Mesothelial cell of epicardium (in vitro differentiated cells): Measurements from ENCODE around the gene SPECC1L. TPM values are rescaled to one million over a fixed set of nuclear protein-coding genes. Genes with fewer than 3 reads are reported as not detected.

ENCODE experiments used
- DNase-seq, 2 experiments: peaks; one replicate each; pipeline ENCODE4 v3.0.0; 2021; ENCODE audit warnings: low spot score in 2 of 2; ENCODE audit not compliant: unreplicated experiment in 2 of 2
- H3K27ac Mint-ChIP-seq: 2 replicates; pipeline ENCODE4 v1.8.0; 2021; ENCODE audit warnings: mixed read lengths
- H3K27me3 Mint-ChIP-seq: 2 replicates; pipeline ENCODE4 v1.8.0; 2021; ENCODE audit warnings: low read depth, mixed read lengths
- H3K36me3 Mint-ChIP-seq: 2 replicates; pipeline ENCODE4 v1.8.0; 2021; ENCODE audit warnings: mixed read lengths
- H3K4me1 Mint-ChIP-seq: 2 replicates; pipeline ENCODE4 v1.8.0; 2021; ENCODE audit warnings: mixed read lengths
- H3K4me3 Mint-ChIP-seq: 2 replicates; pipeline ENCODE4 v1.8.0; 2021; ENCODE audit warnings: mild to moderate bottlenecking, moderate library complexity, mixed read lengths
- H3K9me3 Mint-ChIP-seq: 2 replicates; pipeline ENCODE4 v1.8.0; 2021; ENCODE audit warnings: mixed read lengths
- total RNA-seq: library from RNA; stranded (reverse); gene quantifications from 3 replicates; pipeline ENCODE4 v1.2.1, GENCODE V29; 2021
- TF ChIP-seq, protein P1 (sequence below): fragments of 200-600 bp; sonication (generic); IDR thresholded peaks from one replicate; pipeline ENCODE4 v1.5.0; 2021; ENCODE audit warnings: antibody characterized with exemption; ENCODE audit not compliant: unreplicated experiment

SPECC1L gene
- total RNA-seq, 1 donor from 2014 or later = 88.0 TPM

DNA sequence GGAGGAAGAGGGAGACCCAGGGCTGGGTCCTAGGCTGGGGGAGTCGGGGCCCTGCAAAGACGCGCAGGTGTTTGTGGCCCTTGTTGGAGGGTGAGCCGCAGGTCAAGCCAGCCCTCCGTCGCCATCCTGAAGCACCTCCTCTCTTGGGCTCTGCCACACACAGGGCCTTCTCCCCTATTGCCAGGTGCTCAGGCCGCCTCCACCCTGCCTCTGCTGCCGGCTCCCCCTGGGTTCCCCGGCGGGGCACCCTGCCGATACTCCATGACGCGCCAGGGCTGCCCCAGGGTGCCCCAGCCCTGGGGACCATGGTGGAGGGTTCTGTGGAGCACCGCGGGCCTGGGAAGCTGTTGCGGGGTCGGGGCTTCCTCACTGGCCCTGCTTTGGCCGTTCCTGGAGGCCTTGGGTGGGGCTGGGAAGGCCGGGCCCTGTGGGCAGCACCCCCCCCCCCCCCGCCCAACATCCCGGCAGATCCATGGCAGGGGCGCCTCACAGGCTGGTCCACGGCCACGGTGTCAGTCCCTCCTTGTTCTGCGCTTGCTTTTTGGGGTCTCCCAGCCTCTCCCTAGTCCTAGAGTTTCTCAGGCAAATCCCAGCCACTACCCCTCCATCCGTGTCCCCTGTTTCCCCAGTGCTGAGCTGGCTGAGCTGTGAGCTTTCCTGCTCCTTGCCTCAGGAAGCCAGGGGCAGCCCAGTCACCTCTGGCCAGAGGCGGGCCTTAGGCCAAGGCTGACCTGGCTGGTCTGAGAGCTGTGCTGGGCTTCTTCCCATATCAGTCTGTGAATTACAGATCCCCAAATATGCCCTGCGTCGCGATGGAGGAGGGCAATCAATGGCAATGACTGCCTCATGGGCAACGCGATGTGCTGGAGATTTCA, 154.5 kb downstream of the SPECC1L start:
- peak overlapping the region; percentile 69 for H3K4me3 Mint-ChIP-seq
- peaks cover 14% of the 10 kb centered on the region for H3K4me1 Mint-ChIP-seq
- no peak for DNase-seq
- H3K9me3 Mint-ChIP-seq = no peaks in the 10 kb centered on the region
- H3K27me3 Mint-ChIP-seq = peaks cover 35% of the 10 kb centered on the region
- no peak overlapping the region for H3K27ac Mint-ChIP-seq
- TF ChIP-seq, protein P1, sequence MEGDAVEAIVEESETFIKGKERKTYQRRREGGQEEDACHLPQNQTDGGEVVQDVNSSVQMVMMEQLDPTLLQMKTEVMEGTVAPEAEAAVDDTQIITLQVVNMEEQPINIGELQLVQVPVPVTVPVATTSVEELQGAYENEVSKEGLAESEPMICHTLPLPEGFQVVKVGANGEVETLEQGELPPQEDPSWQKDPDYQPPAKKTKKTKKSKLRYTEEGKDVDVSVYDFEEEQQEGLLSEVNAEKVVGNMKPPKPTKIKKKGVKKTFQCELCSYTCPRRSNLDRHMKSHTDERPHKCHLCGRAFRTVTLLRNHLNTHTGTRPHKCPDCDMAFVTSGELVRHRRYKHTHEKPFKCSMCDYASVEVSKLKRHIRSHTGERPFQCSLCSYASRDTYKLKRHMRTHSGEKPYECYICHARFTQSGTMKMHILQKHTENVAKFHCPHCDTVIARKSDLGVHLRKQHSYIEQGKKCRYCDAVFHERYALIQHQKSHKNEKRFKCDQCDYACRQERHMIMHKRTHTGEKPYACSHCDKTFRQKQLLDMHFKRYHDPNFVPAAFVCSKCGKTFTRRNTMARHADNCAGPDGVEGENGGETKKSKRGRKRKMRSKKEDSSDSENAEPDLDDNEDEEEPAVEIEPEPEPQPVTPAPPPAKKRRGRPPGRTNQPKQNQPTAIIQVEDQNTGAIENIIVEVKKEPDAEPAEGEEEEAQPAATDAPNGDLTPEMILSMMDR = no peak
- no peaks in the 10 kb centered on the region for H3K36me3 Mint-ChIP-seq

DNA sequence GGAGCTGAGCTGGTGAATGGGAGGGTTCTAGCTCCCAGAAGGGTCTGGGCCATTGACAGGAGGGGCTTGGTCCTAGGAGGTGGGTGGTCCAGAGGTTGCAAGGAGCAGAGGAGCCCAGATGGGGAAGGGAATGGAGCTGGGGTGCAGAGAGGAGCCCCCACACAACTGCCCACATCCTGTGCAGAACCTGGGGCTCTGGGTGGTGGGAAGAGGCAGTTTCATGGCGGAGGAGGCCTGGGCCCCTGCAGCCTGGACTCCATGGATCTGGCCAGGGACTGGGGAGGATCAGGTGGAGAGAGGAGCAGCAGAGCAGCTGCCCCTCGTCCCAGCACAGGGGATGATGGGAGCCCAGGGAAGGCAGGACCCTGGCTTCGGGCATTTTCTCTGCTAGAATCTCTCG, 155.8 kb downstream of the SPECC1L start:
- TF ChIP-seq, protein P1 = no peak
- H3K36me3 Mint-ChIP-seq = no peaks in the 10 kb centered on the region
- DNase-seq = no peak
- no peak overlapping the region for H3K4me3 Mint-ChIP-seq
- H3K4me1 Mint-ChIP-seq = peaks cover 17% of the 10 kb centered on the region
- no peaks in the 10 kb centered on the region for H3K9me3 Mint-ChIP-seq
- no peak overlapping the region for H3K27ac Mint-ChIP-seq
- H3K27me3 Mint-ChIP-seq = peaks cover 32% of the 10 kb centered on the region

DNA sequence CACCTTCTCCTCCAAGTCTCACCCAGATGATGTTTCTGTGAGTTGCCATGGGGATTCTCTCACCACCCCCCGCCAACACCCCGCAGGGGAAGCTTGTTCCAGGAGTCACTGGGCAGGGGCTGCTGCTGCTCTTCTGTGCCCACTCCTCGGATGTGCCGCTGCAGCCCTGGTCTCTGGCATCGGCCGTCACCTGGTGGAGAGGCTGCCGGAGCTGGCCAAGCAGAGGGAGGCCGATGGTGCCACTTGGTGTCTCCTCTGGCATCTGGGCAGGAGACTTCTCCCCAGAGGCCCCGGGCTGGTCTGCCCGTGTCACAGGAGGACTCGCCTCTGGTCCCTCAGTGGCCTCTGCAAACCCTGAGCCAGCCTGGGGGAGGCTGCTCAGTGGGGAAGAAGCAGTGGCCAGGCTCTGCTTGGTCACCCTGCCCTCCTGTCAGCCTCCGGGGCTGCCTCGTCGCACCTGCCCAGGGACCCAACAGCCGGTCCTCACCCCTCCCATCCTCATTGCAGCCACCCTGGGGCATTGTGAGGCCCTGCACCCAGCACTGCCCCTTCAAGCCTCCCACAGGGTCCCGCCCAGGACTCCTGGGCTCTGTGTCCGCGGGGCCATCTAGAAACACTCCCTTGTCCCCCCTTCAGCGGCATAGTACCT, 156.3 kb downstream of the SPECC1L start:
- Mint-ChIP-seq H3K27ac (no peak overlapping the region), H3K27me3 (peaks cover 31% of the 10 kb centered on the region), H3K4me1 (peaks cover 23% of the 10 kb centered on the region), H3K4me3 (no peak overlapping the region), H3K36me3 (no peaks in the 10 kb centered on the region), H3K9me3 (no peaks in the 10 kb centered on the region)
- no peak for DNase-seq
- TF ChIP-seq, protein P1 = no peak

DNA sequence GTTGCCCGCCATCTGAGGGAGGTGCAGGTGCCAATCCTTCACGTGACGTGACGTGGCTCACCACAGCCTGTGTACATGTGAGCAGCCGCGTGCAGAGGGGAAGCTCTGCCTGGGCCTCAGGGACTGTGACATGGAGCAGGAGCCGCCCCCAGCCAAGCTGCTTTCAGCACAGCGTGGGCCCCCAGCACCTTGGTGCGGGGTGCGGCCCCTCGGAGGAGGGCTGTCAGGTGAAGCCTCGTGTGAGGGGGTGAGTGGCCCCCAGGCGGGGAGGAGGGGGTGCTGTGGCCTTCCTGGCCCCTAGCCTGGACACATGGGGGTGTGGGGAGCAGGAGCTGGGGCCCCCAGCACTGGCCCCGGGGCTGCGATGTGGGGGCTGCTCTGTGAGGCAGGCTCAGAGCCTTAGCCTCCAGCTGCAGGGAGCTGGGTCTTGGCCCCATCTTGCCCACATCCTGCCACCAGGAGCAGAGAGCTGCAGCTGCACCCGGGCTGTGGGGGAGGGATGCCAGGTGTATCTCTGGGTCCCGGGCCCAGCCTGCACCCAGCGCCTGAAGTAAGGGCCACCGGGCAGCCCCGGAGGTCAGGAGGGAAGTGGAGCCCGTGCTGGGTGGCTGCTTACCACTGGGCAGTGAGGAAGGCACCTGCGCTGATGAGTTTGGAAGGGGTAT, 157.0 kb downstream of the SPECC1L start, which contains the start of gene ADORA2A:
Gene ADORA2A, plus strand, starts transcription at position 100 of the 665 bp plus-strand sequence. CDS start 5,806 bp downstream, outside the sequence.
- Mint-ChIP-seq H3K4me3 (no peak within 1 kb of the TSS), H3K36me3 (no peaks in the 10 kb centered on the region), H3K9me3 (no peaks in the 10 kb centered on the region), H3K27me3 (peaks cover 28% of the 10 kb centered on the region), H3K27ac (no peak within 1 kb of the TSS), H3K4me1 (peaks cover 26% of the 10 kb centered on the region)
- TF ChIP-seq, protein P1 = no peak
- DNase-seq = no peak

DNA sequence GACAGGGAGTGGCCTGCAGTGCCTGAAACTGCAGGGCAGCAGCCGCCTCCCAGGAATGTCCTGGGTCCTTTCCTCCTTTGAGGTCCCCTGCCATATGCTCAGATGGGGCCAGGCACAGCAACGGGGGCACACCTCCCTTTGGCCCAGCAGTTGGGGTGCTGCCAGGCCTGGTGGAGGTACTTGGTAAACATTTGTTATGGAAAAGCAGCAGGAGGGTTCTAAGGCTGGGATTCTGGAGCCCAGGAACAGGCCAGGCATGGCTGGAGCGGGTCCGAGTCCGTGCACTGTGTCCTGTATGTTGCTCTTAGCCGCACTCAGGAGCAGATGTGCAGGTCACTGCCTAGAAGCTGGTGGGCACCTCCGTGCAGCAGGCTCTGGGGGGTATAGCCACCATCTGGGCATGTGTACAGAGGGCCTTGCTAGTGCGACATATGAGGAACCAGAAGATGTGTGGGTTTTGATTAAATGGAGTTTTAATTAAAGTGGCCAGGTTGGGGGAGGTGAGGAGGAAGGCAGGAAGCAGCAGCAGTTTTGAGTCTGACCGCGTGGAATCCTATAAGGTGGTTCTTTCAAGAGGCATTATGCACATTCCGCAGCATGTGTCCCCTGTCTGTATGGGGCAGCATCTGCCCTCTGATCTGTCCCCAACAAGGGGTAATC, 158.2 kb downstream of the SPECC1L start:
- H3K27ac Mint-ChIP-seq = no peak overlapping the region
- TF ChIP-seq, protein P1 = no peak
- H3K4me3 Mint-ChIP-seq = no peak overlapping the region
- H3K9me3 Mint-ChIP-seq = no peaks in the 10 kb centered on the region
- H3K4me1 Mint-ChIP-seq = peaks cover 28% of the 10 kb centered on the region
- H3K27me3 Mint-ChIP-seq = peaks cover 26% of the 10 kb centered on the region
- no peak for DNase-seq
- H3K36me3 Mint-ChIP-seq = no peaks in the 10 kb centered on the region
